Muscle of back (tissue), 11 donors: ENCODE data around the gene MCRIP2. TPM values are rescaled to one million over a fixed set of nuclear protein-coding genes. Genes with fewer than 3 reads are reported as not detected.
A peak's percentile ranks its signal among the peaks of the same experiment; 100 is the strongest.

Source experiments
- DNase-seq, 3 donors: peaks; one replicate each; pipeline versions ENCODE4 v3.0.0 to v3.0.0-alpha.2; 2013
- polyA plus RNA-seq, 10 donors: library from polyadenylated mRNA; unstranded; fragments of 120-200 nt; gene quantifications; one replicate each; pipeline ENCODE4 v1.2.1, GENCODE V29; 2013; ENCODE audit not compliant: insufficient read length in 10 of 10

MCRIP2 gene
- polyA plus RNA-seq, 10 donors, result 8.0 to 12.5 (median 9.8) TPM

GRCh38 chr16:610513-611381 lies 30.9 kb upstream of the MCRIP2 start:
- no peak for DNase-seq

- no peak for DNase-seq
Observed at GRCh38 chr16:615122-615521, 26.5 kb upstream of the MCRIP2 start.

- no peak for DNase-seq
Observed at GRCh38 chr16:616733-617586, 24.7 kb upstream of the MCRIP2 start.

GRCh38 chr16:617855-618254 lies 23.8 kb upstream of the MCRIP2 start:
- no peak for DNase-seq

GRCh38 chr16:619476-620100 lies 22.0 kb upstream of the MCRIP2 start:
- DNase-seq, result no peak

- DNase-seq, result no peak
Observed at GRCh38 chr16:620700-621525, 20.7 kb upstream of the MCRIP2 start.

- no peak for DNase-seq
Observed at GRCh38 chr16:621526-622105, 20.0 kb upstream of the MCRIP2 start.

- no peak for DNase-seq
Observed at GRCh38 chr16:622920-623280, 18.7 kb upstream of the MCRIP2 start.

GRCh38 chr16:624526-625070 lies 17.0 kb upstream of the MCRIP2 start:
- no peak for DNase-seq

GRCh38 chr16:625117-625976 lies 16.3 kb upstream of the MCRIP2 start:
- DNase-seq, result no peak

GRCh38 chr16:625977-626765 lies 15.5 kb upstream of the MCRIP2 start:
- DNase-seq, result no peak

GRCh38 chr16:626787-627453 lies 14.7 kb upstream of the MCRIP2 start:
- DNase-seq, result peak in 1 of 3 donors; percentile 77

GRCh38 chr16:627454-628239 lies 14.0 kb upstream of the MCRIP2 start:
- DNase-seq, result peak in 1 of 3 donors; percentile 47

- no peak for DNase-seq
Observed at GRCh38 chr16:628321-629061, 13.1 kb upstream of the MCRIP2 start.

GRCh38 chr16:629185-629832 lies 12.3 kb upstream of the MCRIP2 start:
- DNase-seq, result peak in 2 of 3 donors; percentile 39 to 76

- DNase-seq, result peak in 1 of 3 donors; percentile 31
Observed at GRCh38 chr16:629833-630248, 11.8 kb upstream of the MCRIP2 start.
